Smooth muscle cell (in vitro differentiated cells): ENCODE results near the gene PCDHGC4. TPM values are rescaled to one million over a fixed set of nuclear protein-coding genes. Genes with fewer than 3 reads are reported as not detected.
A peak's percentile ranks its signal among the peaks of the same experiment; 100 is the strongest.

Source experiments
- DNase-seq: peaks from one replicate; lab custom pipeline; 2025; ENCODE audit not compliant: unreplicated experiment; lab: John Stamatoyannopoulos, UW
- H2AFZ ChIP-seq: fragments of 200-600 bp; sonication (generic); 2 replicates; pipeline ENCODE4 v1.6.0; 2016; ENCODE audit warnings: antibody characterized with exemption, low read depth, mild to moderate bottlenecking
- H3F3A ChIP-seq: fragments of 200-600 bp; sonication (generic); 2 replicates; pipeline ENCODE4 v1.6.0; 2017; ENCODE audit warnings: antibody characterized with exemption, low read depth
- H3K27ac ChIP-seq: fragments of 200-600 bp; sonication (generic); 2 replicates; pipeline ENCODE4 v1.5.1; 2016; ENCODE audit warnings: low read depth, mild to moderate bottlenecking
- H3K27me3 ChIP-seq: fragments of 200-600 bp; sonication (generic); 2 replicates; pipeline ENCODE4 v1.6.1; 2016; ENCODE audit warnings: low read depth, mild to moderate bottlenecking
- H3K36me3 ChIP-seq: fragments of 200-600 bp; sonication (generic); 2 replicates; pipeline ENCODE4 v1.5.1; 2016; ENCODE audit warnings: low read depth
- H3K4me1 ChIP-seq: fragments of 200-600 bp; sonication (generic); 2 replicates; pipeline ENCODE4 v1.5.1; 2016; ENCODE audit warnings: low read depth
- H3K4me2 ChIP-seq: fragments of 200-600 bp; sonication (generic); 2 replicates; pipeline ENCODE4 v1.6.0; 2016; ENCODE audit warnings: mild to moderate bottlenecking
- H3K4me3 ChIP-seq: fragments of 200-600 bp; sonication (generic); 2 replicates; pipeline ENCODE4 v1.5.1; 2016; ENCODE audit warnings: mild to moderate bottlenecking
- H3K79me2 ChIP-seq: fragments of 200-600 bp; sonication (generic); 2 replicates; pipeline ENCODE4 v1.6.0; 2016; ENCODE audit warnings: low read depth, mild to moderate bottlenecking
- H3K9ac ChIP-seq: fragments of 200-600 bp; sonication (generic); 2 replicates; pipeline ENCODE4 v1.6.0; 2016; ENCODE audit warnings: low read depth
- H3K9me3 ChIP-seq: fragments of 200-600 bp; sonication (generic); replicated peaks from 2 replicates; pipeline ENCODE4 v1.5.1; 2016; ENCODE audit warnings: low read depth
- H4K20me1 ChIP-seq: fragments of 200-600 bp; sonication (generic); 2 replicates; pipeline ENCODE4 v1.6.0; 2016; ENCODE audit warnings: low read depth
- WGBS: methylation state at CpG from one replicate; pipeline ENCODE4 v1.1.7; 2016; ENCODE audit warnings: low lambda C conversion rate; 5-methylcytosine and 5-hydroxymethylcytosine counted together
- polyA plus RNA-seq: library from polyadenylated mRNA; unstranded; fragments of >200 nt; fragmentation: Nextera tagmentation; extraction: Ambion mirVana; gene quantifications from 2 replicates; pipeline ENCODE4 v1.2.1, GENCODE V29; 2016
- total RNA-seq: library from RNA; depleted of rRNA; stranded (reverse); fragments of >200 nt; gene quantifications from 2 replicates; pipeline ENCODE4 v1.2.3, GENCODE V29; 2014
- TF ChIP-seq, protein P1 (sequence below): fragments of 200-600 bp; sonication (generic); IDR thresholded peaks from 2 replicates; pipeline ENCODE4 v1.5.1; 2017; ENCODE audit warnings: borderline replicate concordance, mild to moderate bottlenecking, antibody characterized with exemption; ENCODE audit not compliant: insufficient read depth, poor library complexity, severe bottlenecking

The PCDHGC4 gene
- total and polyA plus RNA-seq, 2 experiments from 2014 or later = 0.16 to 3.8 TPM

- H3K4me2 ChIP-seq = peak overlapping the region; percentile 82
- no peak for DNase-seq
- no peak overlapping the region for H3K4me3 ChIP-seq
- peaks cover 46% of the 10 kb centered on the region for H3F3A ChIP-seq
- H3K9ac ChIP-seq = no peak overlapping the region
- no peak overlapping the region for H2AFZ ChIP-seq
- H3K79me2 ChIP-seq = peaks cover 14% of the 10 kb centered on the region
- H3K9me3 ChIP-seq = no peaks in the 10 kb centered on the region
- WGBS = 92% methylated on average over 8 of the region's 8 CpGs
- peaks cover 3% of the 10 kb centered on the region for H3K36me3 ChIP-seq
- H4K20me1 ChIP-seq = no peaks in the 10 kb centered on the region
- peaks cover 28% of the 10 kb centered on the region for H3K4me1 ChIP-seq
- H3K27ac ChIP-seq = peak overlapping the region; percentile 90
- TF ChIP-seq, protein P1, sequence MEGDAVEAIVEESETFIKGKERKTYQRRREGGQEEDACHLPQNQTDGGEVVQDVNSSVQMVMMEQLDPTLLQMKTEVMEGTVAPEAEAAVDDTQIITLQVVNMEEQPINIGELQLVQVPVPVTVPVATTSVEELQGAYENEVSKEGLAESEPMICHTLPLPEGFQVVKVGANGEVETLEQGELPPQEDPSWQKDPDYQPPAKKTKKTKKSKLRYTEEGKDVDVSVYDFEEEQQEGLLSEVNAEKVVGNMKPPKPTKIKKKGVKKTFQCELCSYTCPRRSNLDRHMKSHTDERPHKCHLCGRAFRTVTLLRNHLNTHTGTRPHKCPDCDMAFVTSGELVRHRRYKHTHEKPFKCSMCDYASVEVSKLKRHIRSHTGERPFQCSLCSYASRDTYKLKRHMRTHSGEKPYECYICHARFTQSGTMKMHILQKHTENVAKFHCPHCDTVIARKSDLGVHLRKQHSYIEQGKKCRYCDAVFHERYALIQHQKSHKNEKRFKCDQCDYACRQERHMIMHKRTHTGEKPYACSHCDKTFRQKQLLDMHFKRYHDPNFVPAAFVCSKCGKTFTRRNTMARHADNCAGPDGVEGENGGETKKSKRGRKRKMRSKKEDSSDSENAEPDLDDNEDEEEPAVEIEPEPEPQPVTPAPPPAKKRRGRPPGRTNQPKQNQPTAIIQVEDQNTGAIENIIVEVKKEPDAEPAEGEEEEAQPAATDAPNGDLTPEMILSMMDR = no peak
- no peaks in the 10 kb centered on the region for H3K27me3 ChIP-seq
Measured at GRCh38 chr5:141506381-141507155, 21.7 kb downstream of the PCDHGC4 start.

DNA sequence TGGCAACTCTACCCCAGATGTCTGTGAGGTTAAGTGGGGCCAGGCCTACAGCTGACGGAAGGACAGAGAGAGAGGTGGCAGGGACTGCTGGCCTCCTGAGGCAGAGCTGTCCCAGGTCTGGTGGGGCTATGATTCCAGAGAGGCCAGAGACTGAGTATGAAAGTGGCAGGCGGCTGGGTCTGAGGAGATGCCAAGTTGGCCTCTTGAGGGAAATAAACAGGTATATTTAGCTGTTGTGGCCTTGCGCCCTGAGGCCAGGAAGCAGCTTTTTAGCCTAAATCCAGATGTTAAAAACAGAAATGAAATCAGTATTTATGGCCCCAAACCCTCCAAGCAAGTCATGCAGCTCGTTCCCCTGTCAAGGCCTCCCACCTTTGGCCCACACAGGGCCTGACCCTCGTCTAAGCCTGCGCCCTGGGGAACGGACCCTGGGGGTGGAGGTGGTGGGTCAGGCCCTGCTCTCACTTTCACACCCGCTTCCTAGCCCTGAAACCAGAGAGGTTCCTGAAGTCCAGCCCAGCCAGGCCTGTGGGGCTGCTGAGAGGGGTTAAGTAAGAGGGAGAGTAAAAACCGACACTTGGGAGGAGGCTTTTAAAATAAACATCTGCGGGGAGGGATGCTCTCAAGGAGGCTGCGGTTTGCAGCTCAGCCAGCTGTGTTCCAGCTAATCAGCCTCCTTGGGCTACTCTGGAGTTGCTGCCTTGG lies 22.7 kb downstream of the PCDHGC4 start:
- no peak overlapping the region for H3K9ac ChIP-seq

DNA sequence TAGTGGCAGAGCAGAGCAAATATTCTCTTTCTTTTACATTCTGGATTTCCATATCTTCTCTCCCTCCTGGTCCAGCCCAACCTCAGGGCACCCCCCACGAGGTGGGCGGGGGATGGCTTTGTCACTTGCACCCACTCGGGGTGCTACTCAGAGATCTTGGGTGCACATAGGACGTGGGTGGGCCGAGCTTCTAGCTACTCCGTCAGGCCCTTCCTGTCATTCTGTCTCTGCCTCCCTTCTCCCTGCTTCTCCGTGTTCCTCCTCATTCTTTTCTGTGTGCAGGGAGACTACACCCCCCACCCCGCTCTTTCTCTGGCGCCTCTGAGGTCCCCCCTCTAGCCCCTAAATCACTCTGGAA lies 23.6 kb downstream of the PCDHGC4 start:
- Histone ChIP-seq H3K4me1 (peaks cover 28% of the 10 kb centered on the region), H3F3A (peaks cover 46% of the 10 kb centered on the region), H3K27me3 (no peaks in the 10 kb centered on the region), H3K79me2 (peaks cover 7% of the 10 kb centered on the region), H3K9ac (peak overlapping the region; percentile 60), H4K20me1 (no peaks in the 10 kb centered on the region), H3K4me2 (peak overlapping the region; percentile 82), H3K27ac (peak overlapping the region; percentile 90), H3K36me3 (peaks cover 3% of the 10 kb centered on the region), H3K4me3 (peak overlapping the region; percentile 33), H2AFZ (no peak overlapping the region), H3K9me3 (no peaks in the 10 kb centered on the region)
- DNase-seq = no peak
- TF ChIP-seq, protein P1 = no peak
- WGBS = 4% methylated on average over 7 of the region's 9 CpGs

More for the DNA sequence above, 22.7 kb downstream of the PCDHGC4 start:
- Histone ChIP-seq H3F3A (peaks cover 46% of the 10 kb centered on the region), H3K79me2 (peaks cover 7% of the 10 kb centered on the region), H4K20me1 (no peaks in the 10 kb centered on the region), H3K27ac (peak overlapping the region; percentile 90), H2AFZ (no peak overlapping the region), H3K4me3 (no peak overlapping the region), H3K27me3 (no peaks in the 10 kb centered on the region), H3K4me2 (peak overlapping the region; percentile 82), H3K36me3 (peaks cover 3% of the 10 kb centered on the region), H3K9me3 (no peaks in the 10 kb centered on the region), H3K4me1 (peaks cover 28% of the 10 kb centered on the region)
- TF ChIP-seq, protein P1 = no peak
- no peak for DNase-seq
- 14% methylated on average over 11 of the region's 11 CpGs for WGBS
